ENCODE data around the gene FAM222B.

DNA sequence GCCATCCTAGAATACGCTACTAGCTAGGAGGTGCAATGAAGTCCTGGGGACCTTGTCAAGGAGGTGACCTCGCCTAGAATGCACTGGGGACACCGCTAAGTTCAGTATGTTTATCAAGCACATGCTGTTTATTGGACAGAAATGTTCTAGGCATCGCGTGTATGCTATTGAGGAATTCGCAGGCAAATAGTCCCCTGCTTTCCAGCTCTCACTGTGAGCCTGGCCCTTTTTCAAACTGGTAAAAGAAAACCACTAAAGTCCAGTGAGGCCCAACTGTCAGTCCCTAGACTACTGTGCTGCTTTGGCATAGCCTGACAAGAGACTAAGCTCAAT lies 1.2 kb upstream of the FAM222B start:
- no peak for TF ChIP-seq CTCF (IDR thresholded peaks at IDR 0.05)
- TF ChIP-seq EZH2 (IDR thresholded peaks at IDR 0.05; ENCODE audit: borderline replicate concordance, insufficient read depth, low read depth, low read length, poor library complexity, severe bottlenecking) = no peak
